HEK293 (cell line): ENCODE data around the gene HDHD3.

Experiments used
- BCL11B ChIP-seq: fragments of 450-650 bp; formaldehyde crosslinking; IDR thresholded peaks from 2 replicates; pipeline ENCODE4 v1.5.1; 2016; ENCODE audit warnings: low read depth, missing biosample characterization, missing genetic modification characterization
- EGR2 ChIP-seq: fragments of 450-650 bp; formaldehyde crosslinking; IDR thresholded peaks from 2 replicates; pipeline ENCODE4 v1.5.1; 2016; ENCODE audit warnings: low read depth, missing biosample characterization, missing genetic modification characterization
- HIC1 ChIP-seq: fragments of 450-650 bp; formaldehyde crosslinking; IDR thresholded peaks from 2 replicates; pipeline ENCODE4 v1.5.1; 2016; ENCODE audit warnings: missing biosample characterization, missing genetic modification characterization
- HOXD13 ChIP-seq: sonication (generic); formaldehyde crosslinking; IDR thresholded peaks from 2 replicates; pipeline ENCODE4 v1.8.0; 2022; ENCODE audit warnings: missing genetic modification reagents, borderline replicate concordance
- IKZF3 ChIP-seq: fragments of 450-650 bp; IDR thresholded peaks from 2 replicates; pipeline ENCODE4 v1.5.0; 2018; ENCODE audit warnings: missing biosample characterization, mild to moderate bottlenecking, missing genetic modification characterization, moderate library complexity
- PRDM1 ChIP-seq: fragments of 450-650 bp; formaldehyde crosslinking; IDR thresholded peaks from 2 replicates; pipeline ENCODE4; 2016; ENCODE audit warnings: missing biosample characterization, missing genetic modification characterization
- PRDM10 ChIP-seq: fragments of 450-650 bp; formaldehyde crosslinking; IDR thresholded peaks from 2 replicates; pipeline ENCODE4 v1.5.1; 2016; ENCODE audit warnings: missing biosample characterization, missing genetic modification characterization
- SALL2 ChIP-seq: fragments of 450-650 bp; formaldehyde crosslinking; IDR thresholded peaks from 2 replicates; pipeline ENCODE4 v1.5.0; 2017; ENCODE audit warnings: missing biosample characterization, mild to moderate bottlenecking, missing genetic modification characterization, borderline replicate concordance
- YY1 ChIP-seq: fragments of 450-650 bp; formaldehyde crosslinking; IDR thresholded peaks from 2 replicates; pipeline ENCODE4 v1.5.1; 2018; ENCODE audit warnings: missing biosample characterization, missing genetic modification characterization
- ZBTB1 ChIP-seq: fragments of 450-650 bp; formaldehyde crosslinking; IDR thresholded peaks from 2 replicates; pipeline ENCODE4 v1.5.1; 2016; ENCODE audit warnings: missing biosample characterization, missing genetic modification characterization
- ZBTB11 ChIP-seq: fragments of 450-650 bp; formaldehyde crosslinking; conservative IDR thresholded peaks from 2 replicates; pipeline ENCODE4 v1.5.1; 2016; ENCODE audit warnings: low read depth, missing biosample characterization, missing genetic modification characterization
- ZBTB26 ChIP-seq: fragments of 450-650 bp; formaldehyde crosslinking; optimal IDR thresholded peaks from 2 replicates; pipeline ENCODE3; 2016; ENCODE audit warnings: missing biosample characterization, mild to moderate bottlenecking, missing genetic modification characterization
- ZBTB48 ChIP-seq: fragments of 450-650 bp; formaldehyde crosslinking; IDR thresholded peaks from 2 replicates; pipeline ENCODE4 v1.5.1; 2016; ENCODE audit warnings: missing biosample characterization, missing genetic modification characterization
- ZNF132 ChIP-seq: fragments of 450-650 bp; formaldehyde crosslinking; IDR thresholded peaks from 2 replicates; pipeline ENCODE4 v1.5.1; 2017; ENCODE audit warnings: missing biosample characterization, missing genetic modification characterization, borderline replicate concordance
- ZNF133 ChIP-seq: fragments of 450-650 bp; formaldehyde crosslinking; IDR thresholded peaks from 2 replicates; pipeline ENCODE4 v1.5.1; 2016; ENCODE audit warnings: missing biosample characterization, missing genetic modification characterization
- ZNF138 ChIP-seq: fragments of 450-650 bp; formaldehyde crosslinking; IDR thresholded peaks from 2 replicates; pipeline ENCODE4 v1.5.1; 2016; ENCODE audit warnings: missing biosample characterization, missing genetic modification characterization, borderline replicate concordance
- ZNF148 ChIP-seq: fragments of 450-650 bp; formaldehyde crosslinking; IDR thresholded peaks from 2 replicates; pipeline ENCODE4 v1.5.0; 2017; ENCODE audit warnings: missing biosample characterization, missing genetic modification characterization, borderline replicate concordance
- ZNF324 ChIP-seq: fragments of 450-650 bp; formaldehyde crosslinking; IDR thresholded peaks from 2 replicates; pipeline ENCODE4 v1.5.1; 2016; ENCODE audit warnings: missing biosample characterization, missing genetic modification characterization
- ZNF394 ChIP-seq: fragments of 450-650 bp; formaldehyde crosslinking; IDR thresholded peaks from 2 replicates; pipeline ENCODE4 v1.5.1; 2016; ENCODE audit warnings: missing biosample characterization, missing genetic modification characterization, mild to moderate bottlenecking, moderate library complexity, borderline replicate concordance
- ZNF530 ChIP-seq: fragments of 450-650 bp; formaldehyde crosslinking; IDR thresholded peaks from 2 replicates; pipeline ENCODE4 v1.5.1; 2016; ENCODE audit warnings: low read depth, missing biosample characterization, missing genetic modification characterization
- ZNF658 ChIP-seq: fragments of 450-650 bp; formaldehyde crosslinking; IDR thresholded peaks from 2 replicates; pipeline ENCODE4; 2016; ENCODE audit warnings: missing biosample characterization, missing genetic modification characterization
- ZNF660 ChIP-seq: fragments of 450-650 bp; IDR thresholded peaks from 2 replicates; pipeline ENCODE4 v1.5.1; 2018; ENCODE audit warnings: missing biosample characterization, mild to moderate bottlenecking, missing genetic modification characterization
- ZNF664 ChIP-seq: fragments of 450-650 bp; formaldehyde crosslinking; IDR thresholded peaks from 2 replicates; pipeline ENCODE4 v1.5.1; 2016; ENCODE audit warnings: missing biosample characterization, missing genetic modification characterization
- ZSCAN30 ChIP-seq: fragments of 450-650 bp; IDR thresholded peaks from 2 replicates; pipeline ENCODE4 v1.5.1; 2018; ENCODE audit warnings: missing biosample characterization, mild to moderate bottlenecking, missing genetic modification characterization, moderate library complexity

The HDHD3 gene

GRCh38 chr9:113376634-113377567, at the start of gene HDHD3 (continued):
- no peak; the same call in 1 of the 2 replicates for TF ChIP-seq PRDM10
- TF ChIP-seq PRDM1 (tag by site-specific recombination), result no peak
- peak; percentile 79; the same call in 1 of the 2 replicates for TF ChIP-seq ZNF660 (tag by site-specific recombination)
- no peak for TF ChIP-seq HOXD13 (CRISPR knock-in tag)
- no peak for TF ChIP-seq ZNF530
- no peak for TF ChIP-seq ZNF133 (tag by site-specific recombination)
- TF ChIP-seq ZNF664, result no peak
- TF ChIP-seq EGR2 (tag by site-specific recombination), result peak; percentile 51
- no peak for TF ChIP-seq ZNF132 (tag by site-specific recombination)
- TF ChIP-seq ZBTB11 (tag by site-specific recombination), result no peak
- TF ChIP-seq ZNF324, result no peak
- no peak for TF ChIP-seq ZNF658
- no peak for TF ChIP-seq SALL2 (tag by site-specific recombination)
- TF ChIP-seq BCL11B (tag by site-specific recombination), result peak; percentile 24; the same call in 1 of the 2 replicates
- TF ChIP-seq ZBTB48 (tag by site-specific recombination), result peak; percentile 73
- TF ChIP-seq HIC1 (tag by site-specific recombination), result no peak
- TF ChIP-seq ZNF148 (tag by site-specific recombination), result no peak
- no peak for TF ChIP-seq ZBTB1
- TF ChIP-seq YY1 (tag by site-specific recombination), result no peak
- peak; percentile 72 for TF ChIP-seq ZBTB26
- TF ChIP-seq ZNF394 (tag by site-specific recombination), result no peak
- no peak for TF ChIP-seq IKZF3
- TF ChIP-seq ZNF138 (tag by site-specific recombination), result no peak
- TF ChIP-seq ZSCAN30 (tag by site-specific recombination), result no peak
